D721Med (cell line): ENCODE results near the gene PTDSS2.
"Not testable (repeated sequence)": the region's sequence is repeated elsewhere in the genome, so short reads cannot be mapped to it uniquely, and the experiment has no call there.

Experiments
- DNase-seq: peaks from one replicate; pipeline ENCODE4 v3.0.0; 2011; ENCODE audit warnings: low spot score; ENCODE audit not compliant: insufficient read length
- FAIRE-seq: peaks from 2 replicates; lab custom pipeline; 2011; peaks lifted over from hg19 to GRCh38; lab: Jason Lieb, UNC
- TF ChIP-seq, protein P1 (sequence below): IDR thresholded peaks from 2 replicates; pipeline ENCODE4 v1.5.1; 2012; ENCODE audit warnings: mild to moderate bottlenecking, control low read depth; ENCODE audit not compliant: insufficient read depth; ENCODE audit errors: missing control alignments

The PTDSS2 gene

DNA sequence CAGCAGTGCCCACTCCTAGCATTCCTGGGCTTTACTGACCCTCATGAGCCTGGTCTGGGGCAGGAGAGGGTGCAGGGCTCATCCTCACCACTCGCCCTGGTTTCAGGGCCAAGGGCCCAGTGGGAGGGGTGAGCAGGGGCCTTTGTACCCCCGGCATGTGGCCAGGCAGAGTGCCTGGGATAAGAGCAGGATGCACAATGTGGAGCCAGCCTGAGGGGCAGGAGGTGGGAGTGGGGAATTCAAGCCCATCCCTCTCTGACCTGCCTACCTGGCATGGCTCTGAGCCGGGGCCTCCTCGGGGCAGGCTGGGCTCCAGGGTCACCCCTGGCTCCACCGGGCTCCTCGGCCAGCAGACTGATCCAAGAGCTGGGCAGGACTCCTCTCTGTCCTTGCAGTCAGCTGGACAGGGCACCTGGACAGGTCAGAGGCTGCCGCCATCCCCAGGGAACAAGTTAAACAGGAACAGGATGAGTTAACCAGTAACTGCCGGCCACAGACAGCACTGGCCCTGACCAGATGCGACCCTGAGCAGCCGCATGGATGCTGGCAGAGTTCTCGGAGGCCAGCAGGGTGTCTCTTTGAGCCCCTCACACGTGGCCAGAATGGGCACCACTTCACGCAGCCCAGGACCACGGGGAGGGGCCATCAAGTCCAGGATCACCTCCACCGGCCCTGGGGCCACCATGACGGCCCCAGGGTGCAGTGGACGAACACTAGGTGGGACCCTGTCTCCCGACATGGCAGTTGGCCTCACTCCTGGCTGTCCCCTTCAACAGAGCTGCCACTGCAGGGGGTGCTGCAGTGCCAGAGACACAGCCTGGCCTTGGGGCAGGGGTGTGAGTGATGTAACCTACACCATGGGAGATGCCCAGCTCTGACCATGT is 40.2 kb upstream of the PTDSS2 start:
- DNase-seq, result no peak
- TF ChIP-seq, protein P1, sequence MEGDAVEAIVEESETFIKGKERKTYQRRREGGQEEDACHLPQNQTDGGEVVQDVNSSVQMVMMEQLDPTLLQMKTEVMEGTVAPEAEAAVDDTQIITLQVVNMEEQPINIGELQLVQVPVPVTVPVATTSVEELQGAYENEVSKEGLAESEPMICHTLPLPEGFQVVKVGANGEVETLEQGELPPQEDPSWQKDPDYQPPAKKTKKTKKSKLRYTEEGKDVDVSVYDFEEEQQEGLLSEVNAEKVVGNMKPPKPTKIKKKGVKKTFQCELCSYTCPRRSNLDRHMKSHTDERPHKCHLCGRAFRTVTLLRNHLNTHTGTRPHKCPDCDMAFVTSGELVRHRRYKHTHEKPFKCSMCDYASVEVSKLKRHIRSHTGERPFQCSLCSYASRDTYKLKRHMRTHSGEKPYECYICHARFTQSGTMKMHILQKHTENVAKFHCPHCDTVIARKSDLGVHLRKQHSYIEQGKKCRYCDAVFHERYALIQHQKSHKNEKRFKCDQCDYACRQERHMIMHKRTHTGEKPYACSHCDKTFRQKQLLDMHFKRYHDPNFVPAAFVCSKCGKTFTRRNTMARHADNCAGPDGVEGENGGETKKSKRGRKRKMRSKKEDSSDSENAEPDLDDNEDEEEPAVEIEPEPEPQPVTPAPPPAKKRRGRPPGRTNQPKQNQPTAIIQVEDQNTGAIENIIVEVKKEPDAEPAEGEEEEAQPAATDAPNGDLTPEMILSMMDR, result no peak
- no peak for FAIRE-seq

DNA sequence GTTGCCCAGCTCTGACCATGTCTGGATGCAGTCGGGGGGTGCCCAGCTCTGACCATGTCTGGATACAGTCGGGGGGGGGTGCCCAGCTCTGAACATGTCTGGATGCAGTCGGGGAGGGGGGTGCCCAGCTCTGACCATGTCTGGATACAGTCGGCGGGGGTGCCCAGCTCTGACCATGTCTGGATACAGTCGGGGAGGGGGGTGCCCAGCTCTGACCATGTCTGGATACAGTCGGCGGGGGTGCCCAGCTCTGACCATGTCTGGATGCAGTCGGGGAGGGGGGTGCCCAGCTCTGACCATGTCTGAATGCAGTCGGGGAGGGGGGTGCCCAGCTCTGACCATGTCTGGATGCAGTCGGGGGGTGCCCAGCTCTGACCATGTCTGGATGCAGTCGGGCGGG is 39.4 kb upstream of the PTDSS2 start:
- not testable (repeated sequence) for DNase-seq, FAIRE-seq

DNA sequence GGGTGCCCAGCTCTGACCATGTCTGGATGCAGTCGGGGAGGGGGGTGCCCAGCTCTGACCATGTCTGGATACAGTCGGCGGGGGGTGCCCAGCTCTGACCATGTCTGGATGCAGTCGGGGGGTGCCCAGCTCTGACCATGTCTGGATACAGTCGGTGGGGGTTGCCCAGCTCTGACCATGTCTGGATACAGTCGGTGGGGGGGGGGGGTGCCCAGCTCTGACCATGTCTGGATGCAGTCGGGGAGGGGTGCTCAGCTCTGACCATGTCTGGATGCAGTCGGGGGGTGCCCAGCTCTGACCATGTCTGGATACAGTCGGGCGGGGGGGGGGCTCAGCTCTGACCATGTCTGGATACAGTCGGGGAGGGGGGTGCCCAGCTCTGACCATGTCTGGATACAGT is 38.6 kb upstream of the PTDSS2 start:
- FAIRE-seq, DNase-seq: not testable (repeated sequence)

DNA sequence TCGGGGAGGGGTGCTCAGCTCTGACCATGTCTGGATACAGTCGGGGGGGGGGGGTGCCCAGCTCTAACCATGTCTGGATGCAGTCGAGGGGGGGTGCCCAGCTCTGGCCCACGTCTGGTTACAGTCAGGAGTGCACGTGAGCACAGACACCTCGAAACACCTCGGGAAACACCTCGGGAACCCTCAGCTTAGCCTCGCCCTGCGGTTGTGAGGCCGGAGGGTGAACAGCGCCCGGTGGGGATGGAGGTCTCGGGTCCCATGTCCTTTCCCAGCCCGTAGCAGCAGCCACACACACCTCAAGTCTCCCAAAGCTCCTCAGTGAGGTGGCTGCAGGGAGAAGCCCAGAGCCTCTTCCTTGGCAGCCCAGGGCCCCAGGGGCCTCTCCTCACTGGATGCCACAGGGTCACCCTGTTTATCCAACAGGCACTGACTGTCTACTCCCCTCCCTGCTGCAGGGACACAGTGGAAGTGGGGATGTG is 37.4 kb upstream of the PTDSS2 start:
- DNase-seq (no peak), FAIRE-seq (no peak)
- TF ChIP-seq, protein P1, result no peak

DNA sequence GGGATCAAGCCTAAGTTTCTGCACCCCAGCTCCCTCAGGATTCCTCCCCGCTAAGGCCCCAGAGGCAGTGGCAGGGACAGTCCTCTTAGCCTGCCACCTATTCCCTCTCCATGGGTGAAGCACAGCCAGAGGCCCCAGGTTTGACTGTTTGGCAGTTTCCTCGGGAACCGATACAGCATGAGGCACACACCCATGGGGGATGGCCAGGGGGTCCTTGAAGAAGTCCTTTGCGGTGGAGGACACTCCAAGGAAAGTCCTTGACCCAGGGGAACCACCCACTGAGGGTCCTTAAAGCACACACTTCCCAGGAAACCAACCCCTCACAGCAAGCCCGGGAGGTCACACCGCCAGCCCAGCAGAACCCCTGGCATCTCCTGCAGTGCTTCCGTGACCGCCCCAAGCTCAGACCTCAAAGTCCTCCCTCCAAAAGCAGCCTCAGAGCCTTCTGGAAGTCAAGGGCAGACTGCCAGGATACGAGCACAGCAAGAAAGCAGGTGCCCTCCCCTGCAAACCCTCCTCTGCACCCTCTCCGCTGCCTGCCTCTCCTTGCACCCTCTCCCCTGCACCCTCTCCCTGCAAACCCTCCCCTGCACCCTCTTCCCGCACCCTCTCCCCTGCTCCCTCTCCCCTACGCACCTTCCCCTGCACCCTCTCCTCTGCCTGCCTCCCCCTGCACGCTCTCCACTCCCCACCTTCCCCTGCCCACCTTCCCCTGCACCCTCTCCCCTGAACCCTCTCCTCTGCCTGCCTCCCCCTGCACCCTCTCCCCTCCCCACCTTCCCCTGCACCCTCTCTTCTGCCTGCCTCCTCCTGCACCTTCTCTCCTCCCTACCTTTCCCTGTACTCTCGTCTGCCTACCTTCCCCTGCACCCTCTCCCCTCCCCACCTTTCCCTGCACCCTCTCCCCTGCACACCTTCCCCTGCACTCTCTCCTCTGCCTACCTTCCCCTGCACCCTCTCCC is 36.7 kb upstream of the PTDSS2 start:
- TF ChIP-seq, protein P1, result no peak
- DNase-seq (no peak), FAIRE-seq (no peak)

DNA sequence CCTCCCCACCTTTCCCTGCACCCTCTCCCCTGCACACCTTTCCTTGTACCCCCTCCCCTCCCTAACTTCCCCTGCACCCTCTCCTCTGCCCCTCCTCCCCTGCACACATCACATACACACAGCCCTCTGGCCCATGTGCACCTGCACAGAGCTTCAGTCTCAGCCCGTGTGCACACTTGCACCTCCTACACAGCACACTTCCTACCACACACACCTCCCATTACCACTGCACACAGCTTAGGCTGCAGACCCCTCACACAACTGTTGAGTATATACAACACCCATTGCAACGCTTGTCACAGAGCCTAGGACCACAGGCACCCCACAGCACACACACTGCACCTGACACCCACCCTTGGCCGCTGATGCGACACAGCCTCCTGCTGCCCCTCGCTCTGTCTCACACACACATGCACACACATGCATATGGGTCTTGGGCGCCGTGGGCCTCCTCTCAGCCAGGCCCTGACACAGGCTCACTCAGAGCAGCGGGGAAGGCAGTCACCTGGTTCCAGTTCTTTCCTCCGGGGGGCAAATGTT is 35.7 kb upstream of the PTDSS2 start:
- TF ChIP-seq, protein P1, result no peak
- no peak for DNase-seq

DNA sequence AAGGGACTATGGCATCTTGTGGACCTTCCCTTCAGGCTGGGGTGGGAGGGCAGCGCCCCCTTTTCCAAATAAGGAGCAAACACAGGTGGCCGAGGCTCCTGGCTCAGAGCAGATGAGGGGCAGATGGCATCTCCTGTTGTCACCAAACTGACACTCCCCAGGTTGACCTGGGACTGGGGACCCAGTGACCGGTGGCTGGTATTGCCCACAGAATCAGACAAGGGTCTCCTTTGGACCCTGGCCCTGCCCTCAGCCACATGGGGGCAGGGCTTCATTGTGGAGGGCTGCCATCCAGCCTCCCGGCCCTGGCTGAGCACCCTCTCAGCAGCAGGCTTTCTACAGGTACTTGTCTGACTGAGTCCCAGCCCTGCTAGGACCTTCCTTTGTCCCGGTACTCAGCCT is 34.4 kb upstream of the PTDSS2 start:
- TF ChIP-seq, protein P1, result no peak
- no peak for FAIRE-seq
- no peak for DNase-seq

More for the DNA sequence above, 35.7 kb upstream of the PTDSS2 start:
- FAIRE-seq, result no peak
